SK-N-SH treated with all-trans-retinoic acid at 6 μM for 48 hours (cell line): ENCODE data around the gene FBLN7.

Experiments used
- ATAC-seq: fragments of 200-7000 bp; cut with Tn5 transposase; 3 replicates; pipeline ENCODE4 v1.9.1; 2020; ENCODE audit warnings: mild to moderate bottlenecking, moderate library complexity
- ARNTL ChIP-seq: fragments of 450-650 bp; formaldehyde crosslinking; IDR thresholded peaks from 2 replicates; pipeline ENCODE4 v1.5.0; 2020; ENCODE audit warnings: low read depth, mild to moderate bottlenecking, moderate library complexity, borderline replicate concordance
- CSDC2 ChIP-seq: fragments of 250-450 bp; sonication (Bioruptor Pico); IDR thresholded peaks from 2 replicates; pipeline ENCODE4 v1.5.0; 2020; ENCODE audit warnings: mild to moderate bottlenecking, moderate library complexity
- GLIS3 ChIP-seq: fragments of 250-450 bp; sonication (Bioruptor Pico); IDR thresholded peaks from 2 replicates; pipeline ENCODE4 v1.5.0; 2020; ENCODE audit warnings: mild to moderate bottlenecking, moderate library complexity
- ISL1 ChIP-seq: fragments of 250-450 bp; sonication (Bioruptor Pico); IDR thresholded peaks from 2 replicates; pipeline ENCODE4 v2.1.2; 2022; ENCODE audit warnings: mild to moderate bottlenecking, moderate library complexity
- OSR1 ChIP-seq: fragments of 250-450 bp; sonication (Bioruptor Pico); IDR thresholded peaks from 2 replicates; pipeline ENCODE4 v1.8.0; 2022; ENCODE audit warnings: moderate library complexity, mild to moderate bottlenecking, inconsistent platforms
- PPARA ChIP-seq: fragments of 250-450 bp; sonication (Bioruptor Pico); IDR thresholded peaks from 2 replicates; pipeline ENCODE4 v1.5.0; 2020; ENCODE audit warnings: mild to moderate bottlenecking, borderline replicate concordance
- SNAI2 ChIP-seq: fragments of 250-450 bp; sonication (Bioruptor Pico); IDR thresholded peaks from 2 replicates; pipeline ENCODE4 v1.5.0; 2020; ENCODE audit warnings: mild to moderate bottlenecking, moderate library complexity
- TCF4 ChIP-seq: fragments of 250-450 bp; sonication (Bioruptor Pico); IDR thresholded peaks from 2 replicates; pipeline ENCODE4 v1.8.0; 2021; ENCODE audit warnings: mild to moderate bottlenecking, moderate library complexity, borderline replicate concordance
- TOX ChIP-seq: fragments of 250-450 bp; sonication (Bioruptor Pico); IDR thresholded peaks from 2 replicates; pipeline ENCODE4 v1.8.0; 2021; ENCODE audit warnings: mild to moderate bottlenecking, moderate library complexity, borderline replicate concordance
- ZC3H10 ChIP-seq: fragments of 250-450 bp; sonication (Bioruptor Pico); IDR thresholded peaks from 2 replicates; pipeline ENCODE4 v1.5.1; 2021; ENCODE audit warnings: mild to moderate bottlenecking, moderate library complexity
- ZFP3 ChIP-seq: fragments of 250-450 bp; sonication (Bioruptor Pico); IDR thresholded peaks from 2 replicates; pipeline ENCODE4 v1.5.0; 2020; ENCODE audit warnings: mild to moderate bottlenecking, moderate library complexity
- ZNF565 ChIP-seq: fragments of 450-650 bp; formaldehyde crosslinking; conservative IDR thresholded peaks from 2 replicates; pipeline ENCODE4 v1.5.0; 2020; ENCODE audit warnings: low read depth, mild to moderate bottlenecking, moderate library complexity
- ZNF70 ChIP-seq: fragments of 450-650 bp; formaldehyde crosslinking; IDR thresholded peaks from 2 replicates; pipeline ENCODE4 v1.5.0; 2020; ENCODE audit warnings: mild to moderate bottlenecking, moderate library complexity
- ZNF8 ChIP-seq: fragments of 450-650 bp; formaldehyde crosslinking; IDR thresholded peaks from 2 replicates; pipeline ENCODE4 v1.5.0; 2020; ENCODE audit warnings: mild to moderate bottlenecking, moderate library complexity
- TF ChIP-seq, protein P1 (sequence below): fragments of 250-450 bp; sonication (Bioruptor Pico); IDR thresholded peaks from 2 replicates; pipeline ENCODE4 v1.5.0; 2020; ENCODE audit warnings: mild to moderate bottlenecking, moderate library complexity
- TF ChIP-seq, protein P2 (sequence below): fragments of 250-450 bp; sonication (Bioruptor Pico); IDR thresholded peaks from 2 replicates; pipeline ENCODE4 v1.5.1; 2020; ENCODE audit warnings: low read depth, mild to moderate bottlenecking, moderate library complexity
- TF ChIP-seq, protein P3 (sequence below): fragments of 250-450 bp; sonication (Bioruptor Pico); IDR thresholded peaks from 2 replicates; pipeline ENCODE4 v1.8.0; 2021; ENCODE audit warnings: low read depth, mild to moderate bottlenecking, moderate library complexity, borderline replicate concordance
- TF ChIP-seq, protein P4 (sequence below): fragments of 250-450 bp; sonication (Bioruptor Pico); IDR thresholded peaks from 2 replicates; pipeline ENCODE4 v1.8.0; 2020; ENCODE audit warnings: mild to moderate bottlenecking, moderate library complexity, borderline replicate concordance
- TF ChIP-seq, protein P5 (sequence below): fragments of 250-450 bp; sonication (Bioruptor Pico); IDR thresholded peaks from 2 replicates; pipeline ENCODE4 v1.5.1; 2021; ENCODE audit warnings: mild to moderate bottlenecking, moderate library complexity

The FBLN7 gene

DNA sequence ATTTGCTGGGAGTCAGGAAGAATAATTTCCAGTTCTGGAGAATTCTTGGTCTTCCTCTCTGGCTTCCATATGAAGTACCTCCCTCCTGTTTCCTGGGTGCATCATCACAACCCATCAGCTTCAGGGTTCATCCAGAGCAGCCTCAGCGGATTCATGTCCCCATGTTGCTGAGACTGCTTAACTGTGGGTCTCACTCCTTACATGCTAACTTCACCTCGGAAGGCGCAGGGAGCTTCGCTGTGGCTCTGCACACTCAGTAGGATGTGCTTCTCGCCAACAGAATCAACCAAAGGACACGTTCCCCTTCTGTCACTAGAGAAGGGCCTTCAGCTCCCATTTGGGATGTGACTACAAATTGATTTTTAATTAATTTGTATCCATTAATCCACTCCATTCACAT, 24.2 kb downstream of the FBLN7 start:
- no peak for ATAC-seq
- TF ChIP-seq ZNF565 (CRISPR knock-in tag) = no peak
- TF ChIP-seq, protein P1, sequence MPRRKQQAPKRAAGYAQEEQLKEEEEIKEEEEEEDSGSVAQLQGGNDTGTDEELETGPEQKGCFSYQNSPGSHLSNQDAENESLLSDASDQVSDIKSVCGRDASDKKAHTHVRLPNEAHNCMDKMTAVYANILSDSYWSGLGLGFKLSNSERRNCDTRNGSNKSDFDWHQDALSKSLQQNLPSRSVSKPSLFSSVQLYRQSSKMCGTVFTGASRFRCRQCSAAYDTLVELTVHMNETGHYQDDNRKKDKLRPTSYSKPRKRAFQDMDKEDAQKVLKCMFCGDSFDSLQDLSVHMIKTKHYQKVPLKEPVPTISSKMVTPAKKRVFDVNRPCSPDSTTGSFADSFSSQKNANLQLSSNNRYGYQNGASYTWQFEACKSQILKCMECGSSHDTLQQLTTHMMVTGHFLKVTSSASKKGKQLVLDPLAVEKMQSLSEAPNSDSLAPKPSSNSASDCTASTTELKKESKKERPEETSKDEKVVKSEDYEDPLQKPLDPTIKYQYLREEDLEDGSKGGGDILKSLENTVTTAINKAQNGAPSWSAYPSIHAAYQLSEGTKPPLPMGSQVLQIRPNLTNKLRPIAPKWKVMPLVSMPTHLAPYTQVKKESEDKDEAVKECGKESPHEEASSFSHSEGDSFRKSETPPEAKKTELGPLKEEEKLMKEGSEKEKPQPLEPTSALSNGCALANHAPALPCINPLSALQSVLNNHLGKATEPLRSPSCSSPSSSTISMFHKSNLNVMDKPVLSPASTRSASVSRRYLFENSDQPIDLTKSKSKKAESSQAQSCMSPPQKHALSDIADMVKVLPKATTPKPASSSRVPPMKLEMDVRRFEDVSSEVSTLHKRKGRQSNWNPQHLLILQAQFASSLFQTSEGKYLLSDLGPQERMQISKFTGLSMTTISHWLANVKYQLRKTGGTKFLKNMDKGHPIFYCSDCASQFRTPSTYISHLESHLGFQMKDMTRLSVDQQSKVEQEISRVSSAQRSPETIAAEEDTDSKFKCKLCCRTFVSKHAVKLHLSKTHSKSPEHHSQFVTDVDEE (CRISPR knock-in tag) = no peak

DNA sequence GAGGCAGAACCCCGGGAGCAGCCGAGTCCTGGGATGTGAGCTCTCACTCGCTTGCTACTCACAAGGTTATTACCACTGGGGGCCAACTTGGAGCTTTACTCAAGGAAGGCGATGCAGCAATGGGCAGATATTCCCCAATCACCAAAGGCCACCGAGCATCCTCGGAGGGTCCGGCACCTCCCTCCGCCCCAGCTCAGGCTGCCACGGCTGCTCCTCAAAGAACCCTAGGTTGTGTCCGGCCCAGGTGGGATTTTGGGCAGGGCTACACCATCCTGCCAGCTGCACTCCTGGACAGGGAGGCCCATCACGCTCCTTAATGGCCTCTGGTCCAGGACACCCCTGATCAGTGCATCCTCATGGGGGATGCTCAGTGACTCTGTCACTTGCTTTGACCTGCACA, 24.8 kb downstream of the FBLN7 start:
- TF ChIP-seq, protein P2, sequence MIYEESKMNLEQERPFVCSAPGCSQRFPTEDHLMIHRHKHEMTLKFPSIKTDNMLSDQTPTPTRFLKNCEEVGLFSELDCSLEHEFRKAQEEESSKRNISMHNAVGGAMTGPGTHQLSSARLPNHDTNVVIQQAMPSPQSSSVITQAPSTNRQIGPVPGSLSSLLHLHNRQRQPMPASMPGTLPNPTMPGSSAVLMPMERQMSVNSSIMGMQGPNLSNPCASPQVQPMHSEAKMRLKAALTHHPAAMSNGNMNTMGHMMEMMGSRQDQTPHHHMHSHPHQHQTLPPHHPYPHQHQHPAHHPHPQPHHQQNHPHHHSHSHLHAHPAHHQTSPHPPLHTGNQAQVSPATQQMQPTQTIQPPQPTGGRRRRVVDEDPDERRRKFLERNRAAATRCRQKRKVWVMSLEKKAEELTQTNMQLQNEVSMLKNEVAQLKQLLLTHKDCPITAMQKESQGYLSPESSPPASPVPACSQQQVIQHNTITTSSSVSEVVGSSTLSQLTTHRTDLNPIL (CRISPR knock-in tag) = no peak
- no peak for TF ChIP-seq ZFP3 (CRISPR knock-in tag)
- no peak for TF ChIP-seq SNAI2
- TF ChIP-seq, protein P3, sequence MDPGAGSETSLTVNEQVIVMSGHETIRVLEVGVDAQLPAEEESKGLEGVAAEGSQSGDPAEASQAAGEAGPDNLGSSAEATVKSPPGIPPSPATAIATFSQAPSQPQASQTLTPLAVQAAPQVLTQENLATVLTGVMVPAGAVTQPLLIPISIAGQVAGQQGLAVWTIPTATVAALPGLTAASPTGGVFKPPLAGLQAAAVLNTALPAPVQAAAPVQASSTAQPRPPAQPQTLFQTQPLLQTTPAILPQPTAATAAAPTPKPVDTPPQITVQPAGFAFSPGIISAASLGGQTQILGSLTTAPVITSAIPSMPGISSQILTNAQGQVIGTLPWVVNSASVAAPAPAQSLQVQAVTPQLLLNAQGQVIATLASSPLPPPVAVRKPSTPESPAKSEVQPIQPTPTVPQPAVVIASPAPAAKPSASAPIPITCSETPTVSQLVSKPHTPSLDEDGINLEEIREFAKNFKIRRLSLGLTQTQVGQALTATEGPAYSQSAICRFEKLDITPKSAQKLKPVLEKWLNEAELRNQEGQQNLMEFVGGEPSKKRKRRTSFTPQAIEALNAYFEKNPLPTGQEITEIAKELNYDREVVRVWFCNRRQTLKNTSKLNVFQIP (CRISPR knock-in tag) = no peak
- no peak for TF ChIP-seq ISL1 (CRISPR knock-in tag)
- TF ChIP-seq ZC3H10 = no peak
- no peak for TF ChIP-seq ZNF70
- TF ChIP-seq, protein P4, sequence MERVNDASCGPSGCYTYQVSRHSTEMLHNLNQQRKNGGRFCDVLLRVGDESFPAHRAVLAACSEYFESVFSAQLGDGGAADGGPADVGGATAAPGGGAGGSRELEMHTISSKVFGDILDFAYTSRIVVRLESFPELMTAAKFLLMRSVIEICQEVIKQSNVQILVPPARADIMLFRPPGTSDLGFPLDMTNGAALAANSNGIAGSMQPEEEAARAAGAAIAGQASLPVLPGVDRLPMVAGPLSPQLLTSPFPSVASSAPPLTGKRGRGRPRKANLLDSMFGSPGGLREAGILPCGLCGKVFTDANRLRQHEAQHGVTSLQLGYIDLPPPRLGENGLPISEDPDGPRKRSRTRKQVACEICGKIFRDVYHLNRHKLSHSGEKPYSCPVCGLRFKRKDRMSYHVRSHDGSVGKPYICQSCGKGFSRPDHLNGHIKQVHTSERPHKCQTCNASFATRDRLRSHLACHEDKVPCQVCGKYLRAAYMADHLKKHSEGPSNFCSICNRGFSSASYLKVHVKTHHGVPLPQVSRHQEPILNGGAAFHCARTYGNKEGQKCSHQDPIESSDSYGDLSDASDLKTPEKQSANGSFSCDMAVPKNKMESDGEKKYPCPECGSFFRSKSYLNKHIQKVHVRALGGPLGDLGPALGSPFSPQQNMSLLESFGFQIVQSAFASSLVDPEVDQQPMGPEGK (CRISPR knock-in tag) = no peak
- TF ChIP-seq TCF4 (CRISPR knock-in tag) = no peak
- no peak for TF ChIP-seq TOX (CRISPR knock-in tag)
- no peak for TF ChIP-seq ZNF8 (CRISPR knock-in tag)
- TF ChIP-seq PPARA (CRISPR knock-in tag) = no peak
- no peak for TF ChIP-seq ARNTL (CRISPR knock-in tag)
- TF ChIP-seq, protein P5, sequence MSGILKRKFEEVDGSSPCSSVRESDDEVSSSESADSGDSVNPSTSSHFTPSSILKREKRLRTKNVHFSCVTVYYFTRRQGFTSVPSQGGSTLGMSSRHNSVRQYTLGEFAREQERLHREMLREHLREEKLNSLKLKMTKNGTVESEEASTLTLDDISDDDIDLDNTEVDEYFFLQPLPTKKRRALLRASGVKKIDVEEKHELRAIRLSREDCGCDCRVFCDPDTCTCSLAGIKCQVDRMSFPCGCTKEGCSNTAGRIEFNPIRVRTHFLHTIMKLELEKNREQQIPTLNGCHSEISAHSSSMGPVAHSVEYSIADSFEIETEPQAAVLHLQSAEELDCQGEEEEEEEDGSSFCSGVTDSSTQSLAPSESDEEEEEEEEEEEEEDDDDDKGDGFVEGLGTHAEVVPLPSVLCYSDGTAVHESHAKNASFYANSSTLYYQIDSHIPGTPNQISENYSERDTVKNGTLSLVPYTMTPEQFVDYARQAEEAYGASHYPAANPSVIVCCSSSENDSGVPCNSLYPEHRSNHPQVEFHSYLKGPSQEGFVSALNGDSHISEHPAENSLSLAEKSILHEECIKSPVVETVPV (CRISPR knock-in tag) = no peak
- no peak for TF ChIP-seq GLIS3
- no peak for TF ChIP-seq OSR1 (CRISPR knock-in tag)
- TF ChIP-seq ZNF565 (CRISPR knock-in tag) = no peak
- no peak for TF ChIP-seq CSDC2 (CRISPR knock-in tag)
- TF ChIP-seq, all 23 proteins: peak for 0
- ATAC-seq = no peak

DNA sequence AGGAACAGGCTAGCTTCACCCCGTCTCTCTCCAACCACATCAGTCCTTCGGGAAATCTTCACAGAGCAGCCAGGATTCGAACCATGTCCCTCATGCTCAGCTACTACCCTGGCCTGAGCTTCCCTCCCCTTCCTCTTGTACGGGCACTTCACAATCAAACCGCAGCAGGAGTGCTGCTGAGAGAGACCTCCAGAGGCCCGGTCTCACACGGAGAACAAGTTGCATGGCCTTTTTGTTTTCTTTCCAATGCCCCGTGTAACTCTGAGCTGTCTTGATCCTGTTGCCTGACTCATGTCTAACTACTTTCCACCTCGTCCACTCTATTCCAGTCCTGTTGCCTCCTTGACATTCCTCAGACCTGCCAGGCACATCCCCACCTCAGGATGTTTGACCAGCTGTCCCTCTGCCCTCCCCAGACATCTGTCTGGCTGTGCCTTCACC, 25.4 kb downstream of the FBLN7 start:
- ATAC-seq = no peak

More for the DNA sequence above, 25.4 kb downstream of the FBLN7 start:
- TF ChIP-seq, protein P1 (CRISPR knock-in tag) = no peak
- TF ChIP-seq, protein P2 (CRISPR knock-in tag) = no peak
- TF ChIP-seq ISL1 (CRISPR knock-in tag) (no peak), PPARA (CRISPR knock-in tag) (no peak)
